ENCODE measurements around the gene LPCAT2. TPM values are rescaled to one million over a fixed set of nuclear protein-coding genes. Genes with fewer than 3 reads are reported as not detected.
A peak's percentile ranks its signal among the peaks of the same experiment; 100 is the strongest.

The LPCAT2 gene
- total and polyA plus RNA-seq, 2 of the 13 experiments (the other 11 are each of a cell fraction or from before 2014, with no cell fraction given), result 9.9 to 17.6 TPM

GRCh38 chr16:55513616-55514015 lies 4.7 kb downstream of the LPCAT2 start (continued):
- TF ChIP-seq FOXK1 (CRISPR knock-in tag; IDR thresholded peaks at IDR 0.05; ENCODE audit: borderline replicate concordance, low read depth), result no peak
- TF ChIP-seq ZNF644 (CRISPR knock-in tag; IDR thresholded peaks at IDR 0.05; ENCODE audit: low read depth), result peak; percentile 66
- TF ChIP-seq CREM (IDR thresholded peaks at IDR 0.05), result no peak
- TF ChIP-seq CREM (CRISPR knock-in tag; IDR thresholded peaks at IDR 0.05), result no peak
- no peak for TF ChIP-seq ZNF251 (CRISPR knock-in tag; IDR thresholded peaks at IDR 0.05)
- peak; percentile 71 for TF ChIP-seq BCL6 (CRISPR knock-in tag; IDR thresholded peaks at IDR 0.05)
- peak; percentile 42 for TF ChIP-seq JARID2 (CRISPR knock-in tag; IDR thresholded peaks at IDR 0.05; ENCODE audit: insufficient replicate concordance)
- TF ChIP-seq THRA (CRISPR knock-in tag; IDR thresholded peaks at IDR 0.05; ENCODE audit: borderline replicate concordance), result 0 out of 2 replicates have a peak, but pooled peaks have one; percentile 48
- no peak for TF ChIP-seq JUN (CRISPR knock-in tag; IDR thresholded peaks at IDR 0.05)
- 0 out of 2 replicates have a peak, but pooled peaks have one; percentile 30 for TF ChIP-seq NFKBIZ (CRISPR knock-in tag; IDR thresholded peaks at IDR 0.05)
- TF ChIP-seq ARID5B (CRISPR knock-in tag; IDR thresholded peaks at IDR 0.05), result peak; percentile 37
- TF ChIP-seq NR2F6 (IDR thresholded peaks at IDR 0.05), result no peak
- TF ChIP-seq NR2F6 (CRISPR knock-in tag; IDR thresholded peaks at IDR 0.05), result no peak
- TF ChIP-seq SMC3 (IDR thresholded peaks at IDR 0.05; ENCODE audit: low read length), result peak; percentile 23; the same call in 1 of the 2 replicates
- TF ChIP-seq THAP11 (CRISPR knock-in tag; IDR thresholded peaks at IDR 0.05), result no peak
- no peak for TF ChIP-seq SRF (IDR thresholded peaks at IDR 0.05; ENCODE audit: low read depth, low read length)
- no peak for TF ChIP-seq TFAP4 (IDR thresholded peaks at IDR 0.05; ENCODE audit: borderline replicate concordance, low read depth)
- no peak for TF ChIP-seq ZNF101 (CRISPR knock-in tag; IDR thresholded peaks at IDR 0.05; ENCODE audit: borderline replicate concordance, low read depth)
- TF ChIP-seq ZNF777 (CRISPR knock-in tag; IDR thresholded peaks at IDR 0.05), result no peak
- TF ChIP-seq SOX13 (IDR thresholded peaks at IDR 0.05), result no peak
- TF ChIP-seq SOX13 (CRISPR knock-in tag; conservative IDR thresholded peaks at IDR 0.05 in 1 of 2, IDR thresholded peaks at IDR 0.05 in 1 of 2), result peak in 1 of 2 experiments; percentile 38; a peak in 1 of 4 replicates
- TF ChIP-seq TEAD3 (CRISPR knock-in tag; optimal IDR thresholded peaks at IDR 0.05; ENCODE audit: borderline replicate concordance), result peak; percentile 67
- no peak for TF ChIP-seq MXD4 (CRISPR knock-in tag; IDR thresholded peaks at IDR 0.05)
- TF ChIP-seq ZMAT5 (CRISPR knock-in tag; IDR thresholded peaks at IDR 0.05; ENCODE audit: borderline replicate concordance, low read depth), result no peak
- peak; percentile 50 for TF ChIP-seq STAG1 (CRISPR knock-in tag; IDR thresholded peaks at IDR 0.05)
- no peak for TF ChIP-seq FOXA1 (IDR thresholded peaks at IDR 0.05)
- peak; percentile 51; the same call in 1 of the 2 replicates for TF ChIP-seq FOXA1 (CRISPR knock-in tag; IDR thresholded peaks at IDR 0.05)

Measured in HepG2 (cell line).